Erythroblast (primary cell): ENCODE measurements around the gene KPNA6.

ENCODE experiments used
- GATA1 ChIP-seq: IDR thresholded peaks from 2 replicates; pipeline ENCODE4 v1.6.1; 2011; ENCODE audit warnings: low read depth, mild to moderate bottlenecking, control low read depth, low read length, moderate library complexity
- POLR2A ChIP-seq: IDR thresholded peaks from 2 replicates; pipeline ENCODE4 v1.6.1; 2011; ENCODE audit warnings: mild to moderate bottlenecking, low read length

GRCh38 chr1:32091591-32091990 is 16.3 kb upstream of the KPNA6 start:
- no peak for TF ChIP-seq POLR2A
- TF ChIP-seq GATA1: no peak
